22Rv1 (cell line): ENCODE data around the gene FCGR3A.
"Not testable (repeated sequence)": the region's sequence is repeated elsewhere in the genome, so short reads cannot be mapped to it uniquely, and the experiment has no call there.

Source experiments
- CTCF ChIP-seq: fragments of 450-650 bp; IDR thresholded peaks from 2 replicates; pipeline ENCODE4 v1.5.1; 2017; ENCODE audit warnings: mild to moderate bottlenecking
- ZFX ChIP-seq: fragments of 450-650 bp; IDR thresholded peaks from 2 replicates; pipeline ENCODE4 v1.6.1; 2017; ENCODE audit warnings: antibody characterized with exemption, borderline replicate concordance

GRCh38 chr1:161540570-161540960 is 9.1 kb downstream of the FCGR3A start:
- not testable (repeated sequence) for TF ChIP-seq CTCF, ZFX
